HCT116 (cell line): ENCODE measurements around the gene MAP3K2. TPM values are rescaled to one million over a fixed set of nuclear protein-coding genes. Genes with fewer than 3 reads are reported as not detected.

ENCODE experiments used
- ATAC-seq: fragments of 200-7000 bp; cut with Tn5 transposase; 2 replicates; pipeline ENCODE4 v1.9.1; 2020; ENCODE audit warnings: mild to moderate bottlenecking, moderate library complexity
- BruUV-seq: library from RNA; stranded (reverse); fragments of 400-500 nt; replicated peaks from 2 replicates; lab custom pipeline; 2021; lab: Mats Ljungman, UMichigan
- CTCF ChIA-PET: fragments of 300-600 bp; sonication (Branson Sonifier 250); formaldehyde crosslinking; loops from one replicate; lab custom pipeline; 2021; ENCODE audit warnings: antibody characterized with exemption; lab: Charles Lee
- POLR2A ChIA-PET: fragments of 300-600, 350-600 bp; sonication (Branson Sonifier 250); formaldehyde crosslinking; loops from one replicate; lab custom pipeline; 2021; ENCODE audit warnings: antibody characterized with exemption; lab: Charles Lee
- RAD21 ChIA-PET, 2 experiments: fragments of 300-600 bp; sonication (Branson Sonifier 250); formaldehyde crosslinking; loops; one replicate each; lab custom pipeline; 2023; ENCODE audit warnings: low total read pairs in 2 of 2; ENCODE audit not compliant: uncharacterized antibody in 2 of 2, unreplicated experiment in 2 of 2, low non-redundant PET in 1 of 2; lab: Charles Lee
- DNase-seq: peaks from one replicate; pipeline ENCODE4 v3.0.0-alpha.2; 2010; ENCODE audit warnings: low read depth, low spot score
- H2AFZ ChIP-seq: fragments of 200-600 bp; shearing (Covaris generic), sonication (generic); 2 replicates; pipeline ENCODE4 v1.6.1; 2017; ENCODE audit warnings: low read depth, mixed run types, mixed read lengths, antibody characterized with exemption, low read length; ENCODE audit not compliant: poor library complexity, severe bottlenecking
- H3K27ac ChIP-seq: 2 replicates; pipeline ENCODE4 v1.5.1; 2012; ENCODE audit warnings: low read depth, low read length
- H3K27me3 ChIP-seq: fragments of 200-600 bp; sonication (generic); 2 replicates; pipeline ENCODE4 v1.6.1; 2016; ENCODE audit warnings: mixed run types, low read length, mixed read lengths; ENCODE audit not compliant: insufficient read depth
- H3K36me3 ChIP-seq, 2 experiments: fragments of 200-500 bp in 1 of 2; fragments of 200-600 bp in 1 of 2; sonication (Bioruptor generic) in 1 of 2; sonication (generic) in 1 of 2; 2 replicates each; pipeline versions ENCODE4 v1.5.1 to v1.6.1; 2014 to 2016; ENCODE audit warnings: low read length in 2 of 2, inconsistent platforms in 1 of 2, mixed read lengths in 1 of 2, mixed run types in 1 of 2; ENCODE audit not compliant: insufficient read depth in 2 of 2, control insufficient read depth in 1 of 2
- H3K4me1 ChIP-seq, 2 experiments: fragments of 200-600 bp in 1 of 2; sonication (generic) in 1 of 2; 2 replicates each; pipeline versions ENCODE4 v1.5.1 to v1.6.1; 2012 to 2017; ENCODE audit warnings: low read length in 2 of 2, inconsistent platforms in 1 of 2, mild to moderate bottlenecking in 1 of 2, mixed read lengths in 1 of 2, mixed run types in 1 of 2, moderate library complexity in 1 of 2; ENCODE audit not compliant: insufficient read depth in 2 of 2, control insufficient read depth in 1 of 2
- H3K4me2 ChIP-seq: fragments of 200-600 bp; sonication (generic); 2 replicates; pipeline ENCODE4 v1.6.1; 2017; ENCODE audit warnings: mixed run types, low read length, mixed read lengths
- H3K4me3 ChIP-seq, 2 experiments: fragments of 200-600 bp in 1 of 2; sonication (generic) in 1 of 2; replicated peaks in 1 of 2; 2 replicates each; pipeline ENCODE4 v1.5.1; 2011 to 2016; ENCODE audit warnings: low read length in 2 of 2, control low read depth in 1 of 2, low read depth in 1 of 2, mild to moderate bottlenecking in 1 of 2, mixed read lengths in 1 of 2, mixed run types in 1 of 2
- H3K79me2 ChIP-seq: fragments of 200-600 bp; sonication (generic); 2 replicates; pipeline ENCODE4 v1.6.1; 2017; ENCODE audit warnings: mild to moderate bottlenecking, mixed run types, low read length, moderate library complexity, mixed read lengths; ENCODE audit not compliant: insufficient read depth
- H3K9ac ChIP-seq: fragments of 200-600 bp; sonication (generic); 2 replicates; pipeline ENCODE4 v1.6.1; 2016; ENCODE audit warnings: low read length, mixed read lengths
- H3K9me2 ChIP-seq: fragments of 200-600 bp; sonication (generic), shearing (Covaris generic); 2 replicates; pipeline ENCODE4 v1.6.1; 2017; ENCODE audit warnings: mixed run types, mild to moderate bottlenecking, moderate library complexity; ENCODE audit not compliant: insufficient read depth
- H3K9me3 ChIP-seq, 2 experiments: fragments of 200-500 bp in 1 of 2; fragments of 200-600 bp in 1 of 2; sonication (Bioruptor generic) in 1 of 2; sonication (generic) in 1 of 2; 2 replicates each; pipeline ENCODE4 v1.6.1; 2014 to 2017; ENCODE audit warnings: low read length in 2 of 2, mixed read lengths in 2 of 2, inconsistent platforms in 1 of 2, low read depth in 1 of 2, mild to moderate bottlenecking in 1 of 2, mixed run types in 1 of 2, moderate library complexity in 1 of 2; ENCODE audit not compliant: control insufficient read depth in 1 of 2, insufficient read depth in 1 of 2
- H4K20me1 ChIP-seq: fragments of 200-600 bp; sonication (generic), shearing (Covaris generic); 2 replicates; pipeline ENCODE4 v1.6.1; 2017; ENCODE audit warnings: mixed run types, mild to moderate bottlenecking, moderate library complexity; ENCODE audit not compliant: insufficient read depth
- CBX3 ChIP-seq: IDR thresholded peaks from 2 replicates; pipeline ENCODE4 v1.6.1; 2012; ENCODE audit warnings: low read depth
- EGR1 ChIP-seq: IDR thresholded peaks from 2 replicates; pipeline ENCODE4 v1.6.1; 2012; ENCODE audit warnings: low read depth
- ELF1 ChIP-seq: IDR thresholded peaks from 2 replicates; pipeline ENCODE4 v1.6.1; 2012; ENCODE audit warnings: low read depth, borderline replicate concordance
- EZH2 ChIP-seq: fragments of 200-600 bp; sonication (generic); IDR thresholded peaks from 2 replicates; pipeline ENCODE4 v1.6.1; 2017; ENCODE audit warnings: antibody characterized with exemption, mixed run types
- EZH2phosphoT487 ChIP-seq: fragments of 200-600 bp; IDR thresholded peaks from 2 replicates; pipeline ENCODE4 v1.6.1; 2018; ENCODE audit warnings: antibody characterized with exemption, borderline replicate concordance
- FOSL1 ChIP-seq: IDR thresholded peaks from 2 replicates; pipeline ENCODE4 v1.6.1; 2012; ENCODE audit warnings: low read depth
- JUND ChIP-seq: IDR thresholded peaks from 2 replicates; pipeline ENCODE4 v1.6.1; 2012
- RAD21 ChIP-seq: IDR thresholded peaks from 2 replicates; pipeline ENCODE4 v1.6.1; 2012; ENCODE audit warnings: low read depth, mild to moderate bottlenecking
- SIN3A ChIP-seq: IDR thresholded peaks from 2 replicates; pipeline ENCODE4 v1.6.1; 2012; ENCODE audit warnings: low read depth
- YY1 ChIP-seq: IDR thresholded peaks from 2 replicates; pipeline ENCODE4 v1.6.1; 2011; ENCODE audit warnings: low read length, low read depth, moderate library complexity, mild to moderate bottlenecking; ENCODE audit not compliant: insufficient replicate concordance; ENCODE audit errors: extremely low read depth
- ZFX ChIP-seq: fragments of 450-650 bp; IDR thresholded peaks from 2 replicates; pipeline ENCODE4 v1.6.1; 2017
- ZNF274 ChIP-seq: fragments of 200-500 bp; sonication (Bioruptor generic); IDR thresholded peaks from 2 replicates; pipeline ENCODE4 v1.6.1; 2014; ENCODE audit warnings: mild to moderate bottlenecking, low read depth, low read length, inconsistent platforms
- intact Hi-C: fragments of 100-400 bp; cut with micrococcal nuclease; formaldehyde crosslinking; loops from 2 replicates; pipeline ENCODE4 v1.10.0; 2022
- total RNA-seq: library from RNA; stranded (reverse); gene quantifications from one replicate; pipeline ENCODE4 v1.2.1, GENCODE V29; 2021; ENCODE audit not compliant: unreplicated experiment
- TF ChIP-seq, protein P1 (sequence below): IDR thresholded peaks from 2 replicates; pipeline ENCODE4 v1.6.1; 2012
- TF ChIP-seq, protein P2 (sequence below): IDR thresholded peaks from 2 replicates; pipeline ENCODE4 v1.6.1; 2012
- TF ChIP-seq, protein P3 (sequence below): IDR thresholded peaks from 2 replicates; pipeline ENCODE4 v1.6.1; 2011; ENCODE audit warnings: mild to moderate bottlenecking, low read length, moderate library complexity; ENCODE audit not compliant: insufficient replicate concordance; ENCODE audit errors: extremely low read depth

The MAP3K2 gene
- total RNA-seq, 1 experiment from 2014 or later: 44.5 TPM

GRCh38 chr2:127275789-127276188 is 112.0 kb downstream of the MAP3K2 start:
- Histone ChIP-seq H3K9me2 (no peaks in the 10 kb centered on the region), H4K20me1 (no peaks in the 10 kb centered on the region), H3K4me1 (no peaks in the 10 kb centered on the region), H3K27me3 (no peaks in the 10 kb centered on the region), H3K27ac (no peak overlapping the region), H3K79me2 (peaks cover 29% of the 10 kb centered on the region), H3K4me3 (no peak overlapping the region), H2AFZ (no peak overlapping the region), H3K9me3 (no peaks in the 10 kb centered on the region), H3K36me3 (peaks cover 39 to 54% of the 10 kb centered on the region in 2 experiments), H3K4me2 (no peak overlapping the region), H3K9ac (no peak overlapping the region)
- no TSS peak for BruUV-seq
- TF ChIP-seq JUND: no peak
- TF ChIP-seq, protein P1, sequence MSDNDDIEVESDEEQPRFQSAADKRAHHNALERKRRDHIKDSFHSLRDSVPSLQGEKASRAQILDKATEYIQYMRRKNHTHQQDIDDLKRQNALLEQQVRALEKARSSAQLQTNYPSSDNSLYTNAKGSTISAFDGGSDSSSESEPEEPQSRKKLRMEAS: no peak
- TF ChIP-seq, protein P2, sequence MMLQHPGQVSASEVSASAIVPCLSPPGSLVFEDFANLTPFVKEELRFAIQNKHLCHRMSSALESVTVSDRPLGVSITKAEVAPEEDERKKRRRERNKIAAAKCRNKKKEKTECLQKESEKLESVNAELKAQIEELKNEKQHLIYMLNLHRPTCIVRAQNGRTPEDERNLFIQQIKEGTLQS: no peak
- no peak for TF ChIP-seq RAD21
- TF ChIP-seq ZFX: no peak
- no peak for TF ChIP-seq EGR1
- no peak for TF ChIP-seq EZH2
- TF ChIP-seq SIN3A: no peak
- TF ChIP-seq ELF1: no peak
- no peak for TF ChIP-seq YY1
- no peak for TF ChIP-seq ZNF274
- TF ChIP-seq, protein P3, sequence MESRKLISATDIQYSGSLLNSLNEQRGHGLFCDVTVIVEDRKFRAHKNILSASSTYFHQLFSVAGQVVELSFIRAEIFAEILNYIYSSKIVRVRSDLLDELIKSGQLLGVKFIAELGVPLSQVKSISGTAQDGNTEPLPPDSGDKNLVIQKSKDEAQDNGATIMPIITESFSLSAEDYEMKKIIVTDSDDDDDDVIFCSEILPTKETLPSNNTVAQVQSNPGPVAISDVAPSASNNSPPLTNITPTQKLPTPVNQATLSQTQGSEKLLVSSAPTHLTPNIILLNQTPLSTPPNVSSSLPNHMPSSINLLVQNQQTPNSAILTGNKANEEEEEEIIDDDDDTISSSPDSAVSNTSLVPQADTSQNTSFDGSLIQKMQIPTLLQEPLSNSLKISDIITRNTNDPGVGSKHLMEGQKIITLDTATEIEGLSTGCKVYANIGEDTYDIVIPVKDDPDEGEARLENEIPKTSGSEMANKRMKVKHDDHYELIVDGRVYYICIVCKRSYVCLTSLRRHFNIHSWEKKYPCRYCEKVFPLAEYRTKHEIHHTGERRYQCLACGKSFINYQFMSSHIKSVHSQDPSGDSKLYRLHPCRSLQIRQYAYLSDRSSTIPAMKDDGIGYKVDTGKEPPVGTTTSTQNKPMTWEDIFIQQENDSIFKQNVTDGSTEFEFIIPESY: no peak
- no peak for TF ChIP-seq CBX3
- no peak for TF ChIP-seq FOSL1
- TF ChIP-seq EZH2phosphoT487: no peak
- ChIA-PET RAD21 (no interaction called here), POLR2A (no interaction called here), CTCF (no interaction called here)
- intact Hi-C loops: no loop called here
- DNase-seq: no peak
- no peak for ATAC-seq
